IMR-90 (cell line): ENCODE results near the gene RBMS3. TPM values are rescaled to one million over a fixed set of nuclear protein-coding genes. Genes with fewer than 3 reads are reported as not detected.

Experiments
- ATAC-seq: fragments of 200-7000 bp; cut with Tn5 transposase; 2 replicates; pipeline ENCODE4 v1.9.1; 2020; ENCODE audit warnings: low read depth, mild to moderate bottlenecking, moderate library complexity
- BruUV-seq: library from RNA; stranded (reverse); fragments of 400-500 nt; replicated peaks from 2 replicates; lab custom pipeline; 2021; lab: Mats Ljungman, UMichigan
- CTCF ChIA-PET: fragments of 300-600 bp; formaldehyde crosslinking; extraction: SDS; loops from one replicate; lab custom pipeline; 2021; ENCODE audit warnings: antibody characterized with exemption; lab: Yijun Ruan, JAX
- POLR2A ChIA-PET: fragments of 300-600 bp; sonication (Branson Sonifier 250); formaldehyde crosslinking; loops from one replicate; lab custom pipeline; 2022; ENCODE audit warnings: antibody characterized with exemption; ENCODE audit not compliant: unreplicated experiment; lab: Charles Lee
- DNase-seq: peaks from one replicate; pipeline ENCODE4 v3.0.0; 2013
- H2AFZ ChIP-seq: replicated peaks from 2 replicates; pipeline ENCODE3; 2013; ENCODE audit warnings: low read length, mild to moderate bottlenecking; ENCODE audit not compliant: poor library complexity
- H2AK5ac ChIP-seq: 2 replicates; pipeline ENCODE4 v1.6.1; 2013; ENCODE audit warnings: low read depth, low read length, inconsistent platforms
- H2AK9ac ChIP-seq: replicated peaks from 2 replicates; pipeline ENCODE3; 2013; ENCODE audit warnings: mild to moderate bottlenecking, low read depth, low read length, moderate library complexity; ENCODE audit not compliant: poor library complexity
- H2BK120ac ChIP-seq: 2 replicates; pipeline ENCODE4 v1.6.1; 2013; ENCODE audit warnings: low read depth, low read length, inconsistent platforms
- H2BK15ac ChIP-seq: 3 replicates; pipeline ENCODE4 v1.6.1; 2013; ENCODE audit warnings: low read depth, low read length, inconsistent platforms
- H2BK20ac ChIP-seq: 2 replicates; pipeline ENCODE4 v1.6.1; 2013; ENCODE audit warnings: low read depth, mild to moderate bottlenecking, inconsistent platforms, low read length, moderate library complexity
- H2BK5ac ChIP-seq: 2 replicates; pipeline ENCODE4 v1.6.1; 2013; ENCODE audit warnings: mild to moderate bottlenecking, low read depth, low read length, inconsistent platforms; ENCODE audit not compliant: poor library complexity, severe bottlenecking
- H3K14ac ChIP-seq: replicated peaks from 2 replicates; pipeline ENCODE4 v1.6.1; 2013; ENCODE audit warnings: low read depth, low read length, inconsistent platforms
- H3K18ac ChIP-seq: 2 replicates; pipeline ENCODE4 v1.6.1; 2013; ENCODE audit warnings: low read depth, low read length, control low read depth
- H3K23ac ChIP-seq: 2 replicates; pipeline ENCODE4 v1.6.1; 2013; ENCODE audit warnings: low read depth, low read length, inconsistent platforms
- H3K27ac ChIP-seq: 2 replicates; pipeline ENCODE4 v1.5.1; 2013; ENCODE audit warnings: mild to moderate bottlenecking, control low read depth, low read length; ENCODE audit not compliant: insufficient read depth
- H3K27me3 ChIP-seq: 2 replicates; pipeline ENCODE4 v1.6.1; 2013; ENCODE audit warnings: low read length; ENCODE audit not compliant: control insufficient read depth, insufficient read depth
- H3K36me3 ChIP-seq: 2 replicates; pipeline ENCODE4 v1.6.1; 2013; ENCODE audit warnings: low read length, mixed read lengths; ENCODE audit not compliant: control insufficient read depth, insufficient read depth
- H3K4ac ChIP-seq: 2 replicates; pipeline ENCODE4 v1.6.1; 2013; ENCODE audit warnings: low read depth, low read length, inconsistent platforms
- H3K4me1 ChIP-seq: 2 replicates; pipeline ENCODE4 v1.6.1; 2013; ENCODE audit warnings: low read length, mixed read lengths; ENCODE audit not compliant: control insufficient read depth, insufficient read depth
- H3K4me2 ChIP-seq: 2 replicates; pipeline ENCODE4 v1.6.1; 2013; ENCODE audit warnings: low read depth, mild to moderate bottlenecking, control low read depth, low read length, moderate library complexity
- H3K4me3 ChIP-seq: 2 replicates; pipeline ENCODE4 v1.5.1; 2013; ENCODE audit warnings: low read depth, mild to moderate bottlenecking, control low read depth, low read length, moderate library complexity; ENCODE audit not compliant: insufficient read depth
- H3K56ac ChIP-seq: 2 replicates; pipeline ENCODE4 v1.6.1; 2013; ENCODE audit warnings: low read length, inconsistent platforms; ENCODE audit not compliant: insufficient read depth; ENCODE audit errors: extremely low read depth
- H3K79me1 ChIP-seq, 2 experiments: 2 replicates each; pipeline ENCODE4 v1.6.1; 2013; ENCODE audit warnings: low read length in 2 of 2, inconsistent platforms in 1 of 2, low read depth in 1 of 2
- H3K9ac ChIP-seq: 2 replicates; pipeline ENCODE4 v1.6.1; 2013; ENCODE audit warnings: low read depth, low read length, control low read depth
- H3K9me1 ChIP-seq: 2 replicates; pipeline ENCODE4 v1.6.1; 2013; ENCODE audit warnings: low read length, inconsistent platforms; ENCODE audit not compliant: insufficient read depth
- H3K9me3 ChIP-seq: 2 replicates; pipeline ENCODE4 v1.6.1; 2013; ENCODE audit warnings: low read length; ENCODE audit not compliant: control insufficient read depth, insufficient read depth
- H4K20me1 ChIP-seq: 2 replicates; pipeline ENCODE4 v1.6.1; 2013; ENCODE audit warnings: low read length, inconsistent platforms; ENCODE audit not compliant: insufficient read depth
- H4K5ac ChIP-seq: 2 replicates; pipeline ENCODE4 v1.6.1; 2013; ENCODE audit warnings: mild to moderate bottlenecking, low read depth, low read length, control low read depth
- H4K8ac ChIP-seq, 2 experiments: 2 replicates each; pipeline ENCODE4 v1.6.1; 2013; ENCODE audit warnings: low read depth in 2 of 2, low read length in 2 of 2, control low read depth in 1 of 2, inconsistent platforms in 1 of 2
- H4K91ac ChIP-seq: 2 replicates; pipeline ENCODE4 v1.6.1; 2013; ENCODE audit warnings: low read depth, low read length, inconsistent platforms; ENCODE audit not compliant: insufficient read depth
- BHLHE40 ChIP-seq: fragments of 150-350 bp; IDR thresholded peaks from 2 replicates; pipeline ENCODE4 v1.6.1; 2016; ENCODE audit warnings: mild to moderate bottlenecking, low read depth, low read length
- CEBPB ChIP-seq: IDR thresholded peaks from 2 replicates; pipeline ENCODE4 v1.6.1; 2012; ENCODE audit warnings: low read depth, low read length, improper control_type of control experiment
- CHD1 ChIP-seq: IDR thresholded peaks from 2 replicates; pipeline ENCODE4 v1.6.1; 2012; ENCODE audit warnings: low read depth, low read length, improper control_type of control experiment
- FOS ChIP-seq: fragments of 150-350 bp; IDR thresholded peaks from 2 replicates; pipeline ENCODE4 v1.6.1; 2016; ENCODE audit warnings: low read depth, low read length
- MAFK ChIP-seq: IDR thresholded peaks from 2 replicates; pipeline ENCODE4 v1.6.1; 2012; ENCODE audit warnings: low read depth, low read length, improper control_type of control experiment
- MAZ ChIP-seq: IDR thresholded peaks from 2 replicates; pipeline ENCODE4 v1.6.1; 2012; ENCODE audit warnings: low read depth, mild to moderate bottlenecking, low read length, improper control_type of control experiment, moderate library complexity, borderline replicate concordance
- MXI1 ChIP-seq: IDR thresholded peaks from 2 replicates; pipeline ENCODE4 v1.6.1; 2012; ENCODE audit warnings: low read depth, mild to moderate bottlenecking, low read length, moderate library complexity, borderline replicate concordance
- NFE2L2 ChIP-seq: fragments of 150-350 bp; IDR thresholded peaks from 2 replicates; pipeline ENCODE4 v1.6.1; 2016; ENCODE audit warnings: low read depth, mild to moderate bottlenecking, low read length
- POLR2A ChIP-seq: IDR thresholded peaks from 2 replicates; pipeline ENCODE4 v1.6.1; 2012; ENCODE audit warnings: mild to moderate bottlenecking, low read depth, low read length
- RCOR1 ChIP-seq: IDR thresholded peaks from 2 replicates; pipeline ENCODE4 v1.6.1; 2012; ENCODE audit warnings: mild to moderate bottlenecking, low read length, improper control_type of control experiment; ENCODE audit not compliant: insufficient replicate concordance
- RFX5 ChIP-seq: IDR thresholded peaks from 2 replicates; pipeline ENCODE4 v1.8.0; 2012; ENCODE audit warnings: low read depth, mild to moderate bottlenecking, low read length, moderate library complexity
- WGBS, 2 experiments: methylation state at CpG; one replicate each; pipeline versions ENCODE4 v1.1.5 to v1.1.7; 2013; ENCODE audit warnings: missing lambda C conversion rate in 2 of 2; ENCODE audit not compliant: insufficient read length in 1 of 2; ENCODE audit errors: extremely low coverage in 2 of 2; 5-methylcytosine and 5-hydroxymethylcytosine counted together
- dilution Hi-C: fragments of 300-500 bp; cut with HindIII; formaldehyde crosslinking; loops from one replicate; pipeline ENCODE4 v1.14.3; 2018; ENCODE audit warnings: low sequenced_read_pairs; ENCODE audit not compliant: unreplicated experiment
- in situ Hi-C: fragments of 300-500 bp; cut with MboI; formaldehyde crosslinking; loops from 3 replicates; pipeline ENCODE4 v1.14.3; 2019; ENCODE audit warnings: low sequenced_read_pairs, inconsistent platforms, mixed read lengths
- intact Hi-C: fragments of 100-400 bp; cut with micrococcal nuclease; formaldehyde crosslinking; loops from 2 replicates; pipeline ENCODE4 v1.10.0; 2022
- polyA plus RNA-seq, 3 experiments: library from polyadenylated mRNA; depleted of rRNA; stranded (reverse); fragments of >200 nt; gene quantifications; 2 replicates each; pipeline ENCODE4 v1.2.3, GENCODE V29; 2012; ENCODE audit warnings: low replicate concordance in 1 of 3
- total RNA-seq: library from RNA; depleted of rRNA; stranded (reverse); fragments of >200 nt; gene quantifications from 2 replicates; pipeline ENCODE4 v1.2.3, GENCODE V29; 2012
- TF ChIP-seq, protein P1 (sequence below): conservative IDR thresholded peaks from 2 replicates; pipeline ENCODE4 v1.5.1; 2012; ENCODE audit warnings: mild to moderate bottlenecking, low read depth, low read length, improper control_type of control experiment
- TF ChIP-seq, protein P2 (sequence below): fragments of 150-350 bp; IDR thresholded peaks from 2 replicates; pipeline ENCODE4 v1.6.1; 2017; ENCODE audit warnings: mild to moderate bottlenecking, antibody characterized with exemption, low read length, low read depth
- TF ChIP-seq, protein P3 (sequence below): fragments of 150-350 bp; IDR thresholded peaks from 2 replicates; pipeline ENCODE4 v1.6.1; 2016; ENCODE audit warnings: low read depth, mild to moderate bottlenecking, low read length, moderate library complexity, borderline replicate concordance

The RBMS3 gene
- total and polyA plus RNA-seq, 2 of the 4 experiments (the other 2 are of a cell fraction) = 15.2 to 127 TPM

DNA sequence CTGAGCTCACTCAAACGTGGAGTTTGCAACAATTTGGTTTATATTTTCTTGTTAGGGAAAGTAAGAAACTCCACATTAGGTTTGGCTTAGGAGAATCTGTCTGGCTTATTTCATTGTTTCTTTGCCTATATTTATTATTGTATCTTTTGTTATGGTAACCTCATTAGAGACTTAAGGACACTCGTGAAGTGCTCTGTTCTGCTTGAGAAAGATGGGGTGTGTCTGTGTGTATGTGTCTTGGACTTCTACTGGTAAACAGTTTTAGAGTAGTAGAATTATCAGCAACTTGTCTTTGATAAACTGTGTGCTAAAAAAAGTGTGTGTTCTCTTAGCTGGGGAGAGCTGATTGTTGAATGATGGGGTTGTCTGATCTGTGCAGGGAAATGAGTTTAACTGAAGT, 306.5 kb downstream of the RBMS3 start:
- no peak for ATAC-seq

More for the DNA sequence above, 306.5 kb downstream of the RBMS3 start:
- WGBS, 2 experiments = 33% methylated on average over 1 of the region's 2 CpGs; no CpG with 5 or more reads in 1 of the 2 experiments
- dilution Hi-C loops = no loop called here
- H2AK9ac ChIP-seq = no peak overlapping the region
- H3K36me3 ChIP-seq = no peaks in the 10 kb centered on the region
- H2BK20ac ChIP-seq = no peak overlapping the region
- no peak overlapping the region for H2AFZ ChIP-seq
- H4K8ac ChIP-seq = no peak overlapping the region
- no peak for DNase-seq
- no TSS peak for BruUV-seq
- in situ Hi-C loops = no loop called here
- no peak overlapping the region for H3K56ac ChIP-seq
- H3K18ac ChIP-seq = no peak overlapping the region
- no peak overlapping the region for H3K23ac ChIP-seq
- TF ChIP-seq BHLHE40 (no peak), POLR2A (no peak), RFX5 (no peak), NFE2L2 (no peak), CHD1 (no peak), RCOR1 (no peak), MAFK (no peak), MXI1 (no peak), FOS (no peak), CEBPB (no peak), MAZ (no peak)
- TF ChIP-seq, protein P1, sequence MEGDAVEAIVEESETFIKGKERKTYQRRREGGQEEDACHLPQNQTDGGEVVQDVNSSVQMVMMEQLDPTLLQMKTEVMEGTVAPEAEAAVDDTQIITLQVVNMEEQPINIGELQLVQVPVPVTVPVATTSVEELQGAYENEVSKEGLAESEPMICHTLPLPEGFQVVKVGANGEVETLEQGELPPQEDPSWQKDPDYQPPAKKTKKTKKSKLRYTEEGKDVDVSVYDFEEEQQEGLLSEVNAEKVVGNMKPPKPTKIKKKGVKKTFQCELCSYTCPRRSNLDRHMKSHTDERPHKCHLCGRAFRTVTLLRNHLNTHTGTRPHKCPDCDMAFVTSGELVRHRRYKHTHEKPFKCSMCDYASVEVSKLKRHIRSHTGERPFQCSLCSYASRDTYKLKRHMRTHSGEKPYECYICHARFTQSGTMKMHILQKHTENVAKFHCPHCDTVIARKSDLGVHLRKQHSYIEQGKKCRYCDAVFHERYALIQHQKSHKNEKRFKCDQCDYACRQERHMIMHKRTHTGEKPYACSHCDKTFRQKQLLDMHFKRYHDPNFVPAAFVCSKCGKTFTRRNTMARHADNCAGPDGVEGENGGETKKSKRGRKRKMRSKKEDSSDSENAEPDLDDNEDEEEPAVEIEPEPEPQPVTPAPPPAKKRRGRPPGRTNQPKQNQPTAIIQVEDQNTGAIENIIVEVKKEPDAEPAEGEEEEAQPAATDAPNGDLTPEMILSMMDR = no peak
- TF ChIP-seq, protein P2, sequence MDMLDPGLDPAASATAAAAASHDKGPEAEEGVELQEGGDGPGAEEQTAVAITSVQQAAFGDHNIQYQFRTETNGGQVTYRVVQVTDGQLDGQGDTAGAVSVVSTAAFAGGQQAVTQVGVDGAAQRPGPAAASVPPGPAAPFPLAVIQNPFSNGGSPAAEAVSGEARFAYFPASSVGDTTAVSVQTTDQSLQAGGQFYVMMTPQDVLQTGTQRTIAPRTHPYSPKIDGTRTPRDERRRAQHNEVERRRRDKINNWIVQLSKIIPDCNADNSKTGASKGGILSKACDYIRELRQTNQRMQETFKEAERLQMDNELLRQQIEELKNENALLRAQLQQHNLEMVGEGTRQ = no peak
- TF ChIP-seq, protein P3, sequence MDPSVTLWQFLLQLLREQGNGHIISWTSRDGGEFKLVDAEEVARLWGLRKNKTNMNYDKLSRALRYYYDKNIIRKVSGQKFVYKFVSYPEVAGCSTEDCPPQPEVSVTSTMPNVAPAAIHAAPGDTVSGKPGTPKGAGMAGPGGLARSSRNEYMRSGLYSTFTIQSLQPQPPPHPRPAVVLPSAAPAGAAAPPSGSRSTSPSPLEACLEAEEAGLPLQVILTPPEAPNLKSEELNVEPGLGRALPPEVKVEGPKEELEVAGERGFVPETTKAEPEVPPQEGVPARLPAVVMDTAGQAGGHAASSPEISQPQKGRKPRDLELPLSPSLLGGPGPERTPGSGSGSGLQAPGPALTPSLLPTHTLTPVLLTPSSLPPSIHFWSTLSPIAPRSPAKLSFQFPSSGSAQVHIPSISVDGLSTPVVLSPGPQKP = no peak
- no peak overlapping the region for H4K5ac ChIP-seq
- ChIA-PET POLR2A (no interaction called here), CTCF (no interaction called here)
- H2AK5ac ChIP-seq = no peak overlapping the region
- no peaks in the 10 kb centered on the region for H3K9me1 ChIP-seq
- no peak overlapping the region for H3K14ac ChIP-seq
- H2BK15ac ChIP-seq = no peak overlapping the region
- intact Hi-C loops = no loop called here
- peak overlapping the region; percentile 9 for H2BK5ac ChIP-seq
- no peak overlapping the region for H4K91ac ChIP-seq
- H3K4me2 ChIP-seq = no peak overlapping the region
- H3K4me3 ChIP-seq = no peak overlapping the region
- no peak overlapping the region for H3K27ac ChIP-seq
- no peak overlapping the region for H2BK120ac ChIP-seq
- no peaks in the 10 kb centered on the region for H3K27me3 ChIP-seq
- H3K4ac ChIP-seq = no peak overlapping the region
- H3K9ac ChIP-seq = no peak overlapping the region
- no peaks in the 10 kb centered on the region for H4K20me1 ChIP-seq
- peaks cover 4 to 5% of the 10 kb centered on the region in 2 experiments; a peak in 2 of 4 replicates for H3K79me1 ChIP-seq
- no peaks in the 10 kb centered on the region; the same call in 1 of the 2 replicates for H3K4me1 ChIP-seq
- no peaks in the 10 kb centered on the region for H3K9me3 ChIP-seq
